ENCODE data around the gene ADAMTS19. TPM values are rescaled to one million over a fixed set of nuclear protein-coding genes. Genes with fewer than 3 reads are reported as not detected.
"Not testable (repeated sequence)": the region's sequence is repeated elsewhere in the genome, so short reads cannot be mapped to it uniquely, and the experiment has no call there.

ADAMTS19 gene
- total RNA-seq, 4 donors from 2014 or later, result not detected

- Histone ChIP-seq H3K4me1 (no peaks in the 10 kb centered on the region), H3K9me3 (no peaks in the 10 kb centered on the region), H3K36me3 (no peaks in the 10 kb centered on the region), H3K27ac (no peak overlapping the region), H3K27me3 (no peaks in the 10 kb centered on the region), H3K4me3 (replicated peaks in 1 of 3) (no peak overlapping the region)
- WGBS, 2 donors, result 80 to 86% methylated on average over 2 of the region's 2 CpGs
- intact Hi-C loops (cut with DNase I), result no loop called here
- TF ChIP-seq CTCF (IDR thresholded peaks at IDR 0.05) (no peak), POLR2A (IDR thresholded peaks at IDR 0.05) (no peak)
- DNase-seq, result no peak
Measured at GRCh38 chr5:129619782-129620181, 159.7 kb downstream of the ADAMTS19 start.

GRCh38 chr5:129622531-129622930 lies 162.4 kb downstream of the ADAMTS19 start:
- intact Hi-C loops (cut with DNase I), result no loop called here
- Histone ChIP-seq H3K27me3 (no peaks in the 10 kb centered on the region), H3K9me3 (no peaks in the 10 kb centered on the region), H3K36me3 (no peaks in the 10 kb centered on the region), H3K4me3 (replicated peaks in 1 of 3) (no peak overlapping the region), H3K4me1 (no peaks in the 10 kb centered on the region), H3K27ac (no peak overlapping the region)
- no peak for DNase-seq
- 36 to 70% methylated on average over 1 of the region's 1 CpG for WGBS, 2 donors
- TF ChIP-seq POLR2A (IDR thresholded peaks at IDR 0.05), result no peak
- TF ChIP-seq CTCF (IDR thresholded peaks at IDR 0.05), result no peak

- Histone ChIP-seq H3K27ac (no peak overlapping the region), H3K9me3 (no peaks in the 10 kb centered on the region), H3K27me3 (no peaks in the 10 kb centered on the region), H3K4me3 (replicated peaks in 1 of 3) (no peak overlapping the region), H3K36me3 (no peaks in the 10 kb centered on the region), H3K4me1 (no peaks in the 10 kb centered on the region)
- TF ChIP-seq CTCF (IDR thresholded peaks at IDR 0.05), result no peak
- no peak for TF ChIP-seq POLR2A (IDR thresholded peaks at IDR 0.05)
- intact Hi-C loops (cut with DNase I), result no loop called here
- no peak for DNase-seq
- 65 to 69% methylated on average over 1 of the region's 1 CpG for WGBS, 2 donors
Measured at GRCh38 chr5:129629575-129629974, 169.5 kb downstream of the ADAMTS19 start.

GRCh38 chr5:129630101-129630500 lies 170.0 kb downstream of the ADAMTS19 start:
- H3K9me3 ChIP-seq, result no peaks in the 10 kb centered on the region
- no peak overlapping the region for H3K27ac ChIP-seq
- H3K4me3 ChIP-seq (replicated peaks in 1 of 3), result no peak overlapping the region
- DNase-seq, result no peak
- TF ChIP-seq CTCF (IDR thresholded peaks at IDR 0.05) (no peak), POLR2A (IDR thresholded peaks at IDR 0.05) (no peak)
- intact Hi-C loops (cut with DNase I), result no loop called here
- no peaks in the 10 kb centered on the region for H3K36me3 ChIP-seq
- H3K27me3 ChIP-seq, result no peaks in the 10 kb centered on the region
- no peaks in the 10 kb centered on the region for H3K4me1 ChIP-seq
- 86 to 88% methylated on average over 2 of the region's 2 CpGs for whole genome bisulfite sequencing, 2 donors

GRCh38 chr5:129631961-129632360 lies 171.9 kb downstream of the ADAMTS19 start:
- no peaks in the 10 kb centered on the region for H3K4me1 ChIP-seq
- no peaks in the 10 kb centered on the region for H3K9me3 ChIP-seq
- intact Hi-C loops (cut with DNase I), result no loop called here
- H3K27ac ChIP-seq, result no peak overlapping the region
- no peaks in the 10 kb centered on the region for H3K36me3 ChIP-seq
- TF ChIP-seq POLR2A (IDR thresholded peaks at IDR 0.05) (no peak), CTCF (IDR thresholded peaks at IDR 0.05) (no peak)
- no peak overlapping the region for H3K4me3 ChIP-seq (replicated peaks in 1 of 3)
- no peak for DNase-seq
- H3K27me3 ChIP-seq, result no peaks in the 10 kb centered on the region

GRCh38 chr5:129637501-129637900 lies 177.4 kb downstream of the ADAMTS19 start:
- H3K36me3 ChIP-seq; H3K9me3 ChIP-seq; H3K27ac ChIP-seq; H3K27me3 ChIP-seq; intact Hi-C loops (cut with DNase I); H3K4me1 ChIP-seq; H3K4me3 ChIP-seq (replicated peaks in 1 of 3); DNase-seq: not testable (repeated sequence)
- WGBS, 2 donors, result 93 to 96% methylated on average over 11 of the region's 11 CpGs
